HCT116 (cell line): ENCODE measurements around the gene SLFNL1. TPM values are rescaled to one million over a fixed set of nuclear protein-coding genes. Genes with fewer than 3 reads are reported as not detected.

Experiments
- ATAC-seq: fragments of 200-7000 bp; cut with Tn5 transposase; 2 replicates; pipeline ENCODE4 v1.9.1; 2020; ENCODE audit warnings: mild to moderate bottlenecking, moderate library complexity
- BruUV-seq: library from RNA; stranded (reverse); fragments of 400-500 nt; replicated peaks from 2 replicates; lab custom pipeline; 2021; lab: Mats Ljungman, UMichigan
- CTCF ChIA-PET: fragments of 300-600 bp; sonication (Branson Sonifier 250); formaldehyde crosslinking; loops from one replicate; lab custom pipeline; 2021; ENCODE audit warnings: antibody characterized with exemption; lab: Charles Lee
- POLR2A ChIA-PET: fragments of 300-600, 350-600 bp; sonication (Branson Sonifier 250); formaldehyde crosslinking; loops from one replicate; lab custom pipeline; 2021; ENCODE audit warnings: antibody characterized with exemption; lab: Charles Lee
- RAD21 ChIA-PET, 2 experiments: fragments of 300-600 bp; sonication (Branson Sonifier 250); formaldehyde crosslinking; loops; one replicate each; lab custom pipeline; 2023; ENCODE audit warnings: low total read pairs in 2 of 2; ENCODE audit not compliant: uncharacterized antibody in 2 of 2, unreplicated experiment in 2 of 2, low non-redundant PET in 1 of 2; lab: Charles Lee
- DNase-seq: peaks from one replicate; pipeline ENCODE4 v3.0.0-alpha.2; 2010; ENCODE audit warnings: low read depth, low spot score
- H2AFZ ChIP-seq: fragments of 200-600 bp; shearing (Covaris generic), sonication (generic); 2 replicates; pipeline ENCODE4 v1.6.1; 2017; ENCODE audit warnings: low read depth, mixed run types, mixed read lengths, antibody characterized with exemption, low read length; ENCODE audit not compliant: poor library complexity, severe bottlenecking
- H3K27ac ChIP-seq: 2 replicates; pipeline ENCODE4 v1.5.1; 2012; ENCODE audit warnings: low read depth, low read length
- H3K27me3 ChIP-seq: fragments of 200-600 bp; sonication (generic); 2 replicates; pipeline ENCODE4 v1.6.1; 2016; ENCODE audit warnings: mixed run types, low read length, mixed read lengths; ENCODE audit not compliant: insufficient read depth
- H3K36me3 ChIP-seq, 2 experiments: fragments of 200-500 bp in 1 of 2; fragments of 200-600 bp in 1 of 2; sonication (Bioruptor generic) in 1 of 2; sonication (generic) in 1 of 2; 2 replicates each; pipeline versions ENCODE4 v1.5.1 to v1.6.1; 2014 to 2016; ENCODE audit warnings: low read length in 2 of 2, inconsistent platforms in 1 of 2, mixed read lengths in 1 of 2, mixed run types in 1 of 2; ENCODE audit not compliant: insufficient read depth in 2 of 2, control insufficient read depth in 1 of 2
- H3K4me1 ChIP-seq, 2 experiments: fragments of 200-600 bp in 1 of 2; sonication (generic) in 1 of 2; 2 replicates each; pipeline versions ENCODE4 v1.5.1 to v1.6.1; 2012 to 2017; ENCODE audit warnings: low read length in 2 of 2, inconsistent platforms in 1 of 2, mild to moderate bottlenecking in 1 of 2, mixed read lengths in 1 of 2, mixed run types in 1 of 2, moderate library complexity in 1 of 2; ENCODE audit not compliant: insufficient read depth in 2 of 2, control insufficient read depth in 1 of 2
- H3K4me2 ChIP-seq: fragments of 200-600 bp; sonication (generic); 2 replicates; pipeline ENCODE4 v1.6.1; 2017; ENCODE audit warnings: mixed run types, low read length, mixed read lengths
- H3K4me3 ChIP-seq, 2 experiments: fragments of 200-600 bp in 1 of 2; sonication (generic) in 1 of 2; replicated peaks in 1 of 2; 2 replicates each; pipeline ENCODE4 v1.5.1; 2011 to 2016; ENCODE audit warnings: low read length in 2 of 2, control low read depth in 1 of 2, low read depth in 1 of 2, mild to moderate bottlenecking in 1 of 2, mixed read lengths in 1 of 2, mixed run types in 1 of 2
- H3K79me2 ChIP-seq: fragments of 200-600 bp; sonication (generic); 2 replicates; pipeline ENCODE4 v1.6.1; 2017; ENCODE audit warnings: mild to moderate bottlenecking, mixed run types, low read length, moderate library complexity, mixed read lengths; ENCODE audit not compliant: insufficient read depth
- H3K9ac ChIP-seq: fragments of 200-600 bp; sonication (generic); 2 replicates; pipeline ENCODE4 v1.6.1; 2016; ENCODE audit warnings: low read length, mixed read lengths
- H3K9me2 ChIP-seq: fragments of 200-600 bp; sonication (generic), shearing (Covaris generic); 2 replicates; pipeline ENCODE4 v1.6.1; 2017; ENCODE audit warnings: mixed run types, mild to moderate bottlenecking, moderate library complexity; ENCODE audit not compliant: insufficient read depth
- H3K9me3 ChIP-seq, 2 experiments: fragments of 200-500 bp in 1 of 2; fragments of 200-600 bp in 1 of 2; sonication (Bioruptor generic) in 1 of 2; sonication (generic) in 1 of 2; 2 replicates each; pipeline ENCODE4 v1.6.1; 2014 to 2017; ENCODE audit warnings: low read length in 2 of 2, mixed read lengths in 2 of 2, inconsistent platforms in 1 of 2, low read depth in 1 of 2, mild to moderate bottlenecking in 1 of 2, mixed run types in 1 of 2, moderate library complexity in 1 of 2; ENCODE audit not compliant: control insufficient read depth in 1 of 2, insufficient read depth in 1 of 2
- H4K20me1 ChIP-seq: fragments of 200-600 bp; sonication (generic), shearing (Covaris generic); 2 replicates; pipeline ENCODE4 v1.6.1; 2017; ENCODE audit warnings: mixed run types, mild to moderate bottlenecking, moderate library complexity; ENCODE audit not compliant: insufficient read depth
- CBX3 ChIP-seq: IDR thresholded peaks from 2 replicates; pipeline ENCODE4 v1.6.1; 2012; ENCODE audit warnings: low read depth
- ELF1 ChIP-seq: IDR thresholded peaks from 2 replicates; pipeline ENCODE4 v1.6.1; 2012; ENCODE audit warnings: low read depth, borderline replicate concordance
- JUND ChIP-seq: IDR thresholded peaks from 2 replicates; pipeline ENCODE4 v1.6.1; 2012
- SRF ChIP-seq: IDR thresholded peaks from 2 replicates; pipeline ENCODE4 v1.6.1; 2012; ENCODE audit warnings: low read depth
- TCF7L2 ChIP-seq: IDR thresholded peaks from 2 replicates; pipeline ENCODE4 v1.7.0; 2011; ENCODE audit warnings: borderline replicate concordance, inconsistent platforms; ENCODE audit not compliant: insufficient read depth, insufficient read length; ENCODE audit errors: extremely low read depth
- ZFX ChIP-seq: fragments of 450-650 bp; IDR thresholded peaks from 2 replicates; pipeline ENCODE4 v1.6.1; 2017
- ZNF274 ChIP-seq: fragments of 200-500 bp; sonication (Bioruptor generic); IDR thresholded peaks from 2 replicates; pipeline ENCODE4 v1.6.1; 2014; ENCODE audit warnings: mild to moderate bottlenecking, low read depth, low read length, inconsistent platforms
- intact Hi-C: fragments of 100-400 bp; cut with micrococcal nuclease; formaldehyde crosslinking; loops from 2 replicates; pipeline ENCODE4 v1.10.0; 2022
- total RNA-seq: library from RNA; stranded (reverse); gene quantifications from one replicate; pipeline ENCODE4 v1.2.1, GENCODE V29; 2021; ENCODE audit not compliant: unreplicated experiment
- TF ChIP-seq, protein P1 (sequence below), 3 experiments: fragments of 200-600 bp in 1 of 3; sonication (generic) in 1 of 3; IDR thresholded peaks in 2 of 3; conservative IDR thresholded peaks in 1 of 3; 2 replicates each; pipeline ENCODE4 v1.5.1; 2012 to 2017; ENCODE audit warnings: low read depth in 2 of 3, low read length in 2 of 3, antibody characterized with exemption in 1 of 3, borderline replicate concordance in 1 of 3, control low read depth in 1 of 3, mild to moderate bottlenecking in 1 of 3, mixed read lengths in 1 of 3, mixed run types in 1 of 3, moderate library complexity in 1 of 3; ENCODE audit not compliant: insufficient read depth in 1 of 3
- TF ChIP-seq, protein P2 (sequence below): IDR thresholded peaks from 2 replicates; pipeline ENCODE4 v1.6.1; 2012

SLFNL1 gene
- total RNA-seq, 1 experiment from 2014 or later = 0.20 TPM

DNA sequence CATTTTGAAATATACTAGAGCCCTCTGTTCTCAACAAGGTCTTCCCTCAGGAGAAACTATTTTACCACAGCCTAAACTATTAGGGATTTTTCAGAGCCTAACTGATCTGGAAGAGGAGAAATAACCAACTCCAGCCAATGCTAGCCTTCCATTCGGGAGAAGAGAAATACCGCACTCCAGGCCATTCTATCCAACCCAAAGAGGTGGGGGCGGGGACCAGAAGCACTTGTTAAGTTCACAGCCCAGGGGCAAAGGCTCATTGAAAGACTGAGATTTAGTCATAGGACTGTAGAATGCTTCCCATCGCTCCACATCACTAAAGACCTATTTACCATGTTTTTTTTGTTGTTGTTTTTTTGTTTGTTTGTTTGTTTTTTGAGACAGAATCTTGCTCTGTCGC lies 35.4 kb upstream of the SLFNL1 start:
- ATAC-seq = no peak

DNA sequence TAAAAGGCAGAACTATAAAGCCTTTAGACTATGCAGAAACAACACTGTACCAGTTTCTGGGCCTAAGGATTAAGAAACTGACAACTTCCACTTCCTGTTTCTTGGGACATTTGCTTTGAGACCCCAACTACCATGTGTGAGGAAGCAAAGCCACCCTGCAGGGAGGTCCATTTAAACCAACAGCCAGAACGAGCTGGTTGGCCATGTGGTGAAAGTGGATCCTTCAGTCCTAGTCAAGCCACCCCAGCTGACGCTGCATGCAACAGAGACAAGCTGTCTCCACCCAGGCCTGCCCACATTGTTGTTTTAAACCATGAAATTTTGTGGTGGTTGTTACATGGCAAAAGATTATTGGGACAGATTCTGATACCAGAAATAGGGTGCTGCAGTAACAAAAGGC lies 31.8 kb upstream of the SLFNL1 start:
- no peaks in the 10 kb centered on the region for H4K20me1 ChIP-seq
- H3K9me2 ChIP-seq = no peaks in the 10 kb centered on the region
- ChIA-PET CTCF (no interaction called here), RAD21 (no interaction called here), POLR2A (no interaction called here)
- H3K4me3 ChIP-seq = no peak overlapping the region
- no peaks in the 10 kb centered on the region for H3K27me3 ChIP-seq
- no peak for DNase-seq
- TF ChIP-seq ZNF274 (no peak), SRF (no peak), JUND (no peak)
- TF ChIP-seq, protein P1, sequence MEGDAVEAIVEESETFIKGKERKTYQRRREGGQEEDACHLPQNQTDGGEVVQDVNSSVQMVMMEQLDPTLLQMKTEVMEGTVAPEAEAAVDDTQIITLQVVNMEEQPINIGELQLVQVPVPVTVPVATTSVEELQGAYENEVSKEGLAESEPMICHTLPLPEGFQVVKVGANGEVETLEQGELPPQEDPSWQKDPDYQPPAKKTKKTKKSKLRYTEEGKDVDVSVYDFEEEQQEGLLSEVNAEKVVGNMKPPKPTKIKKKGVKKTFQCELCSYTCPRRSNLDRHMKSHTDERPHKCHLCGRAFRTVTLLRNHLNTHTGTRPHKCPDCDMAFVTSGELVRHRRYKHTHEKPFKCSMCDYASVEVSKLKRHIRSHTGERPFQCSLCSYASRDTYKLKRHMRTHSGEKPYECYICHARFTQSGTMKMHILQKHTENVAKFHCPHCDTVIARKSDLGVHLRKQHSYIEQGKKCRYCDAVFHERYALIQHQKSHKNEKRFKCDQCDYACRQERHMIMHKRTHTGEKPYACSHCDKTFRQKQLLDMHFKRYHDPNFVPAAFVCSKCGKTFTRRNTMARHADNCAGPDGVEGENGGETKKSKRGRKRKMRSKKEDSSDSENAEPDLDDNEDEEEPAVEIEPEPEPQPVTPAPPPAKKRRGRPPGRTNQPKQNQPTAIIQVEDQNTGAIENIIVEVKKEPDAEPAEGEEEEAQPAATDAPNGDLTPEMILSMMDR (IDR thresholded peaks at IDR 0.05 in 2 of 3, conservative IDR thresholded peaks at IDR 0.05 in 1 of 3; ENCODE audit: borderline replicate concordance in 1 of 3, insufficient read depth in 1 of 3, low read depth in 2 of 3, low read length in 2 of 3) = no peak
- no peak overlapping the region for H3K9ac ChIP-seq
- no peak overlapping the region for H3K27ac ChIP-seq
- no peaks in the 10 kb centered on the region for H3K9me3 ChIP-seq
- no TSS peak for BruUV-seq
- H3K4me1 ChIP-seq = no peaks in the 10 kb centered on the region
- no peak for ATAC-seq
- intact Hi-C loops = no loop called here
- no peak overlapping the region for H3K4me2 ChIP-seq
- no peaks in the 10 kb centered on the region for H3K36me3 ChIP-seq
- H2AFZ ChIP-seq = no peak overlapping the region
- no peaks in the 10 kb centered on the region for H3K79me2 ChIP-seq

More for the DNA sequence above, 35.4 kb upstream of the SLFNL1 start:
- Histone ChIP-seq H3K36me3 (no peaks in the 10 kb centered on the region), H3K27ac (no peak overlapping the region), H3K4me1 (no peaks in the 10 kb centered on the region), H3K4me3 (no peak overlapping the region), H2AFZ (no peak overlapping the region), H4K20me1 (no peaks in the 10 kb centered on the region), H3K27me3 (no peaks in the 10 kb centered on the region), H3K9me2 (no peaks in the 10 kb centered on the region), H3K79me2 (no peaks in the 10 kb centered on the region), H3K9ac (no peak overlapping the region), H3K9me3 (no peaks in the 10 kb centered on the region), H3K4me2 (no peak overlapping the region)
- no peak for DNase-seq
- no TSS peak for BruUV-seq
- CTCF ChIA-PET = no interaction called here
- RAD21 ChIA-PET = no interaction called here
- intact Hi-C loops = no loop called here
- POLR2A ChIA-PET = no interaction called here
- TF ChIP-seq ELF1 (no peak), ZFX (no peak), SRF (no peak), TCF7L2 (no peak), CBX3 (no peak)
- TF ChIP-seq, protein P2, sequence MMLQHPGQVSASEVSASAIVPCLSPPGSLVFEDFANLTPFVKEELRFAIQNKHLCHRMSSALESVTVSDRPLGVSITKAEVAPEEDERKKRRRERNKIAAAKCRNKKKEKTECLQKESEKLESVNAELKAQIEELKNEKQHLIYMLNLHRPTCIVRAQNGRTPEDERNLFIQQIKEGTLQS = no peak
- TF ChIP-seq, all 23 proteins: peak for 0
